Ishikawa (cell line): Measurements from ENCODE around the gene KRT7.

Source experiments
- CEBPB ChIP-seq: IDR thresholded peaks from 2 replicates; pipeline ENCODE4 v1.6.1; 2012
- CREB1 ChIP-seq: IDR thresholded peaks from 2 replicates; pipeline ENCODE4 v1.6.1; 2012; ENCODE audit warnings: low read depth
- EGR1 ChIP-seq: IDR thresholded peaks from 2 replicates; pipeline ENCODE4 v1.6.1; 2012
- EP300 ChIP-seq: IDR thresholded peaks from 2 replicates; pipeline ENCODE4 v1.6.1; 2012; ENCODE audit warnings: borderline replicate concordance
- FOXM1 ChIP-seq: IDR thresholded peaks from 2 replicates; pipeline ENCODE4 v1.6.1; 2012; ENCODE audit warnings: low read depth, borderline replicate concordance
- NFIC ChIP-seq: IDR thresholded peaks from 2 replicates; pipeline ENCODE4 v1.6.1; 2012
- RAD21 ChIP-seq: IDR thresholded peaks from 2 replicates; pipeline ENCODE4 v1.6.1; 2012; ENCODE audit warnings: low read depth
- REST ChIP-seq: IDR thresholded peaks from 2 replicates; pipeline ENCODE4 v1.6.1; 2012; ENCODE audit warnings: low read depth, mild to moderate bottlenecking
- TAF1 ChIP-seq: IDR thresholded peaks from 2 replicates; pipeline ENCODE4 v1.6.1; 2012; ENCODE audit warnings: low read depth, mild to moderate bottlenecking
- TCF12 ChIP-seq: IDR thresholded peaks from 2 replicates; pipeline ENCODE4 v1.6.1; 2012; ENCODE audit warnings: low read depth
- TEAD4 ChIP-seq: IDR thresholded peaks from 2 replicates; pipeline ENCODE4 v1.6.1; 2012
- YY1 ChIP-seq: IDR thresholded peaks from 2 replicates; pipeline ENCODE4 v1.6.1; 2012; ENCODE audit warnings: low read depth
- ZBTB7A ChIP-seq: IDR thresholded peaks from 2 replicates; pipeline ENCODE4 v1.6.1; 2012; ENCODE audit warnings: low read depth
- TF ChIP-seq, protein P1 (sequence below): IDR thresholded peaks from 2 replicates; pipeline ENCODE4 v1.6.1; 2012
- TF ChIP-seq, protein P2 (sequence below): IDR thresholded peaks from 2 replicates; pipeline ENCODE4 v1.6.1; 2012

KRT7 gene

GRCh38 chr12:52190860-52191729 lies 41.9 kb upstream of the KRT7 start:
- TF ChIP-seq, protein P1, sequence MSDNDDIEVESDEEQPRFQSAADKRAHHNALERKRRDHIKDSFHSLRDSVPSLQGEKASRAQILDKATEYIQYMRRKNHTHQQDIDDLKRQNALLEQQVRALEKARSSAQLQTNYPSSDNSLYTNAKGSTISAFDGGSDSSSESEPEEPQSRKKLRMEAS, result peak; percentile 14; the same call in 1 of the 2 replicates
- TF ChIP-seq EGR1, result no peak

DNA sequence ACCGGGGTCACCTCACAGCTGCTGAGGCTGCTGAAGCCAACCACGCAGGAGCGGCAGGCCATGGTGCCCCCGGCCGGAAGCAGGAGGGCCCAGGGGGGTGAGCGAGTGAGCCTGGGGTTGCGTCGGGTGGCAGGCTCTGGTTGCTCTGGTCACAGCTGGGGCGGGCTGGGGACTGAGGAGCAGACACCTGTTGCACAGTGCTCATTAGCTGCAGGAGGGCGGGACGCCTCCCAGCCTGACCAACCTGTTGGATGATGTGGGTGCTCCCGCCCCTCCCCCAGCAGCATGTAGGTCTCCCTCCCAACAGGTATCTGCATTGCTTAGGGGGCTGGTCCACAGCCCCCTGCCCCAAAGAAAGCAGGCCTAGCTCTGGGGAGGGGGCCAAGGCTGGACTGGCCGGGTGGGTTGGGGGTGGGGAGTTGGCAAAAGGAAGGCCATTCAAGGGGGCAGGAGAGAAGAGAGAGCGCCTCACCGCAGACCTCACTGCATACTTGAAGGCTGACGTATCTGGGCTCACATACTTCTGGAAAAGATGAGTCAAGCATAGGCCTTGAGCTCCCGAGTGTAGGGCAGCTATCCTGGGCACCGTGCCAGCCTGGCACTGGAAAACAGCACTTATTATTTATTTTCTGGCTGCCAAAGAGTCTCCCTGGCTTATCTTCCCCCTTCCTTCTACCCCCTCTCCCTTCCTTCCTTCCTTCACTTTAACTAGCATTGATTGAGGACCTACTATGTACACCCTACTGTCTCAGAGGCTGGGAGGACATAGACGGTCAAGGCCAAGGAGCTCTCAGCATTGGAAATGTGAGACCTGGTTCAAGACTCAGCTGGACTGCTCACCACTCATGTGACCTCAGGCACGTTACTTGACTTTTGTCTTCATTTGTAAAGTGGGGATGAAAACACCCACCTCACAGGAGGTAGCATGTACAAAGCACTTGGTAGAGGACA lies 40.9 kb upstream of the KRT7 start, which contains the start of gene KRT80:
Gene KRT80 (minus strand): TSS at position 174 of the 951 bp plus-strand sequence. CDS start 112 bp downstream, at position 62.
- TF ChIP-seq, protein P2, sequence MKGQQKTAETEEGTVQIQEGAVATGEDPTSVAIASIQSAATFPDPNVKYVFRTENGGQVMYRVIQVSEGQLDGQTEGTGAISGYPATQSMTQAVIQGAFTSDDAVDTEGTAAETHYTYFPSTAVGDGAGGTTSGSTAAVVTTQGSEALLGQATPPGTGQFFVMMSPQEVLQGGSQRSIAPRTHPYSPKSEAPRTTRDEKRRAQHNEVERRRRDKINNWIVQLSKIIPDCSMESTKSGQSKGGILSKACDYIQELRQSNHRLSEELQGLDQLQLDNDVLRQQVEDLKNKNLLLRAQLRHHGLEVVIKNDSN, result peak; percentile 77
- TF ChIP-seq YY1, result peak; percentile 23; the same call in 1 of the 2 replicates
- TF ChIP-seq EP300, result peak; percentile 99
- TF ChIP-seq REST, result 0 out of 2 replicates have a peak, but pooled peaks have one; percentile 14
- peak; percentile 37 for TF ChIP-seq RAD21
- TF ChIP-seq CEBPB, result peak; percentile 50; the same call in 1 of the 2 replicates
- peak; percentile 99 for TF ChIP-seq NFIC
- TF ChIP-seq TCF12, result peak; percentile 98
- peak; percentile 96 for TF ChIP-seq FOXM1
- peak; percentile 90; the same call in 1 of the 2 replicates for TF ChIP-seq ZBTB7A
- peak; percentile 55 for TF ChIP-seq EGR1
- peak; percentile 88 for TF ChIP-seq TAF1
- TF ChIP-seq, protein P1, result peak; percentile 73
- TF ChIP-seq CREB1, result 0 out of 2 replicates have a peak, but pooled peaks have one; percentile 2
- TF ChIP-seq TEAD4, result peak; percentile 98

DNA sequence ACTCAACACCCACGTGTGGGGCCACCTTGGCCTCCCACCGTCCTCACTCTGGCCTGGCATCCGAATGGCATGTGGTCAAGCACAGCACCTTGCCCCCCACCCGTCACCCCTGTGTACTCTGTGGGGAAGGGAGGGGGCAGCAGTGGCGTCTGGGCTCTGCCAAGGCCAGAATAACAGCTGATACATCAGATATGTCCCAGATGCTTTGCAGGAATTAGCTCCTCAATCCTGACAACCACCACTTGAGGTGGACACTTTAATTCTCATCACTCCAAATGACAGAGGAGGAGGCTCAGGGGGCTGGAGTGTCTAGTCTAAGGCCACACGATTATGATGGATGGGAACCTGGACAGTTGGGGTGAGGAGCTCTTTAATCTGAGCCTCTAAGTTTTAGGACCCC lies 39.5 kb upstream of the KRT7 start:
- TF ChIP-seq TEAD4 (no peak), FOXM1 (no peak), TAF1 (no peak), CEBPB (no peak), YY1 (no peak), TCF12 (no peak), EGR1 (no peak), ZBTB7A (no peak), REST (no peak), NFIC (no peak), RAD21 (no peak), EP300 (no peak), CREB1 (no peak)
- TF ChIP-seq, protein P2, result no peak
- TF ChIP-seq, protein P1, result no peak

GRCh38 chr12:52193991-52194390 lies 39.1 kb upstream of the KRT7 start:
- TF ChIP-seq EP300, result peak; percentile 73
- peak; percentile 82 for TF ChIP-seq NFIC
- TF ChIP-seq TEAD4, result 0 out of 2 replicates have a peak, but pooled peaks have one; percentile 12
- TF ChIP-seq FOXM1, result no peak
